ENCODE results near the gene HOXC13.

HOXC13 gene

GRCh38 chr12:53952871-53953734, 14.5 kb downstream of the HOXC13 start:
- ChIA-PET CTCF (interaction anchor here (0.7 to 2.0 kb wide), 7 partner anchors 9 to 207 kb away, joined by 3 to 7 read pairs (median 4); partner anchors contain the start of gene HOXC10), POLR2A (interaction anchor here (0.8 to 3.6 kb wide), 8 partner anchors 11 to 452 kb away, joined by 3 to 14 read pairs (median 4); partner anchors contain the start of genes HOXC11, HOXC13, HOXC9 and TARBP2)
- TF ChIP-seq FOXK2 (IDR thresholded peaks at IDR 0.05) = no peak
- TF ChIP-seq ARNT (IDR thresholded peaks at IDR 0.05) = no peak
- TF ChIP-seq SP1 (IDR thresholded peaks at IDR 0.05) = no peak
- TF ChIP-seq, protein P1, sequence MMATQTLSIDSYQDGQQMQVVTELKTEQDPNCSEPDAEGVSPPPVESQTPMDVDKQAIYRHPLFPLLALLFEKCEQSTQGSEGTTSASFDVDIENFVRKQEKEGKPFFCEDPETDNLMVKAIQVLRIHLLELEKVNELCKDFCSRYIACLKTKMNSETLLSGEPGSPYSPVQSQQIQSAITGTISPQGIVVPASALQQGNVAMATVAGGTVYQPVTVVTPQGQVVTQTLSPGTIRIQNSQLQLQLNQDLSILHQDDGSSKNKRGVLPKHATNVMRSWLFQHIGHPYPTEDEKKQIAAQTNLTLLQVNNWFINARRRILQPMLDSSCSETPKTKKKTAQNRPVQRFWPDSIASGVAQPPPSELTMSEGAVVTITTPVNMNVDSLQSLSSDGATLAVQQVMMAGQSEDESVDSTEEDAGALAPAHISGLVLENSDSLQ (IDR thresholded peaks at IDR 0.05) = no peak
- no peak for TF ChIP-seq CTBP1 (IDR thresholded peaks at IDR 0.05; ENCODE audit: borderline replicate concordance)
- no peak for TF ChIP-seq TARDBP (IDR thresholded peaks at IDR 0.05)
- TF ChIP-seq NFRKB (IDR thresholded peaks at IDR 0.05) = no peak
- TF ChIP-seq L3MBTL2 (conservative IDR thresholded peaks at IDR 0.05) = peak; percentile 42; the same call in 1 of the 2 replicates
- DNase-seq (ENCODE audit: extremely low spot score) = peak; percentile 54

GRCh38 chr12:53953831-53954693, 15.4 kb downstream of the HOXC13 start:
- CTCF ChIA-PET = interaction anchor here (0.7 to 2.0 kb wide), 6 partner anchors 8 to 208 kb away, joined by 3 to 7 read pairs (median 4); partner anchors contain the start of gene HOXC10
- DNase-seq (ENCODE audit: extremely low spot score) = no peak
- TF ChIP-seq HDGF (IDR thresholded peaks at IDR 0.05; ENCODE audit: borderline replicate concordance) (no peak), FOXK2 (IDR thresholded peaks at IDR 0.05) (no peak), CTBP1 (IDR thresholded peaks at IDR 0.05; ENCODE audit: borderline replicate concordance) (no peak), ARNT (IDR thresholded peaks at IDR 0.05) (no peak), LEF1 (IDR thresholded peaks at IDR 0.05; ENCODE audit: borderline replicate concordance) (no peak), SUZ12 (IDR thresholded peaks at IDR 0.05) (no peak), FOXA1 (IDR thresholded peaks at IDR 0.05) (no peak), NFRKB (IDR thresholded peaks at IDR 0.05) (no peak), FOXM1 (IDR thresholded peaks at IDR 0.05; ENCODE audit: borderline replicate concordance) (no peak), ELF4 (IDR thresholded peaks at IDR 0.05) (no peak), ZNF384 (IDR thresholded peaks at IDR 0.05) (no peak)
- TF ChIP-seq, protein P1 (IDR thresholded peaks at IDR 0.05) = no peak
- POLR2A ChIA-PET = interaction anchor here (0.8 to 3.6 kb wide), 8 partner anchors 10 to 453 kb away, joined by 3 to 14 read pairs (median 6); partner anchors contain the start of genes HOXC13 and TARBP2

GRCh38 chr12:53954694-53955035, 16.0 kb downstream of the HOXC13 start, which contains the start of gene HOXC12:
TSS of gene HOXC12 (plus strand) at chr12:53954903. CDS start at chr12:53954930, 27 bp downstream.
- TF ChIP-seq ELF4 (IDR thresholded peaks at IDR 0.05) = no peak
- no peak for TF ChIP-seq HDGF (IDR thresholded peaks at IDR 0.05; ENCODE audit: borderline replicate concordance)
- no peak for TF ChIP-seq LEF1 (IDR thresholded peaks at IDR 0.05; ENCODE audit: borderline replicate concordance)
- no peak for TF ChIP-seq BHLHE40 (IDR thresholded peaks at IDR 0.05; ENCODE audit: borderline replicate concordance)
- TF ChIP-seq, protein P1 (IDR thresholded peaks at IDR 0.05) = no peak
- TF ChIP-seq FOXK2 (IDR thresholded peaks at IDR 0.05) = no peak
- TF ChIP-seq FOXM1 (IDR thresholded peaks at IDR 0.05; ENCODE audit: borderline replicate concordance) = no peak
- TF ChIP-seq NFRKB (IDR thresholded peaks at IDR 0.05) = no peak
- TF ChIP-seq TARDBP (IDR thresholded peaks at IDR 0.05) = no peak
- no peak for TF ChIP-seq SP1 (IDR thresholded peaks at IDR 0.05)
- TF ChIP-seq FOXA1 (IDR thresholded peaks at IDR 0.05) = no peak
- TF ChIP-seq ARNT (IDR thresholded peaks at IDR 0.05) = no peak
- TF ChIP-seq ZNF384 (IDR thresholded peaks at IDR 0.05) = no peak
- no peak for TF ChIP-seq CTBP1 (IDR thresholded peaks at IDR 0.05; ENCODE audit: borderline replicate concordance)
- CTCF ChIA-PET = interaction anchor here (1.9 to 2.0 kb wide), 2 partner anchors 30 to 209 kb away, joined by 4 to 5 read pairs; partner anchors contain the start of gene HOXC10
- peak; percentile 47 for DNase-seq (ENCODE audit: extremely low spot score)
- POLR2A ChIA-PET = interaction anchor here (1.2 to 3.6 kb wide), 4 partner anchors 9 to 21 kb away, joined by 4 to 14 read pairs (median 8); partner anchors contain the start of gene HOXC13

GRCh38 chr12:53955036-53955775, 16.6 kb downstream of the HOXC13 start:
- CTCF ChIA-PET = no interaction called here
- DNase-seq (ENCODE audit: extremely low spot score) = no peak
- POLR2A ChIA-PET = interaction anchor here (1.2 to 1.5 kb wide), 3 partner anchors 9 to 21 kb away, joined by 4 to 8 read pairs (median 7); no protein-coding TSS in a partner anchor
- no peak for TF ChIP-seq FOXA1 (IDR thresholded peaks at IDR 0.05)
- no peak for TF ChIP-seq SP1 (IDR thresholded peaks at IDR 0.05)
- TF ChIP-seq NFRKB (IDR thresholded peaks at IDR 0.05) = no peak
- no peak for TF ChIP-seq BHLHE40 (IDR thresholded peaks at IDR 0.05; ENCODE audit: borderline replicate concordance)
- no peak for TF ChIP-seq ELF4 (IDR thresholded peaks at IDR 0.05)
- TF ChIP-seq LEF1 (IDR thresholded peaks at IDR 0.05; ENCODE audit: borderline replicate concordance) = no peak

GRCh38 chr12:53955776-53956250, 17.2 kb downstream of the HOXC13 start:
- TF ChIP-seq NFRKB (IDR thresholded peaks at IDR 0.05) (no peak), L3MBTL2 (conservative IDR thresholded peaks at IDR 0.05) (no peak)
- CTCF ChIA-PET = no interaction called here
- POLR2A ChIA-PET = no interaction called here
- no peak for DNase-seq (ENCODE audit: extremely low spot score)

All from HEK293T (cell line).